H1 (cell line): ENCODE data around the gene CAST. TPM values are rescaled to one million over a fixed set of nuclear protein-coding genes. Genes with fewer than 3 reads are reported as not detected.

Experiments used
- ATF2 ChIP-seq: IDR thresholded peaks from 2 replicates; pipeline ENCODE4 v1.6.1; 2012; ENCODE audit warnings: low read length, inconsistent platforms
- FOSL1 ChIP-seq: IDR thresholded peaks from 2 replicates; pipeline ENCODE4 v1.6.1; 2011; ENCODE audit warnings: mild to moderate bottlenecking, low read depth, low read length, moderate library complexity; ENCODE audit not compliant: insufficient read depth
- JUND ChIP-seq: IDR thresholded peaks from 2 replicates; pipeline ENCODE4 v1.6.1; 2011; ENCODE audit warnings: mild to moderate bottlenecking, improper control_type of control experiment, low read length
- KDM5A ChIP-seq: fragments of 200-600 bp; IDR thresholded peaks from 2 replicates; pipeline ENCODE4 v1.7.1; 2012; ENCODE audit warnings: mild to moderate bottlenecking, low read length, inconsistent platforms, mixed read lengths
- polyA plus RNA-seq, 7 experiments: library from polyadenylated mRNA; depleted of rRNA in 3 of 7; stranded (reverse) in 5 of 7; unstranded in 2 of 7; fragments of >200 nt in 5 of 7; fragments of 200-250 nt in 2 of 7; gene quantifications; 1 replicate in 5 of 7; 2 replicates in 1 of 7; 4 replicates in 1 of 7; pipeline versions ENCODE4 v1.2.1 to v1.2.3, GENCODE V29; 2011 to 2013; ENCODE audit warnings: missing spikeins in 2 of 7, mixed read lengths in 2 of 7
- total RNA-seq: library from RNA; stranded (reverse); fragmentation: NEBNext Ultra II Directional; extraction: Animal tissue kit (Norgen Biotek cat#: 25700); gene quantifications from 2 replicates; pipeline ENCODE4 v1.2.1, GENCODE V29; 2021

CAST gene
- total and polyA plus RNA-seq, 2 of the 8 experiments (the other 6 are each of a cell fraction or from before 2014, with no cell fraction given), result 9.0 to 48.2 TPM

GRCh38 chr5:96761618-96762017 lies 99.4 kb downstream of the CAST start (continued):
- no peak for TF ChIP-seq ATF2
- TF ChIP-seq JUND, result no peak
- TF ChIP-seq KDM5A, result no peak
- TF ChIP-seq FOSL1, result no peak
